22Rv1 (cell line): ENCODE results near the gene RFT1.

Source experiments
- ZFX ChIP-seq: fragments of 450-650 bp; IDR thresholded peaks from 2 replicates; pipeline ENCODE4 v1.6.1; 2017; ENCODE audit warnings: antibody characterized with exemption, borderline replicate concordance
- TF ChIP-seq, protein P1 (sequence below): fragments of 450-650 bp; IDR thresholded peaks from 2 replicates; pipeline ENCODE4 v1.5.1; 2017; ENCODE audit warnings: mild to moderate bottlenecking

DNA sequence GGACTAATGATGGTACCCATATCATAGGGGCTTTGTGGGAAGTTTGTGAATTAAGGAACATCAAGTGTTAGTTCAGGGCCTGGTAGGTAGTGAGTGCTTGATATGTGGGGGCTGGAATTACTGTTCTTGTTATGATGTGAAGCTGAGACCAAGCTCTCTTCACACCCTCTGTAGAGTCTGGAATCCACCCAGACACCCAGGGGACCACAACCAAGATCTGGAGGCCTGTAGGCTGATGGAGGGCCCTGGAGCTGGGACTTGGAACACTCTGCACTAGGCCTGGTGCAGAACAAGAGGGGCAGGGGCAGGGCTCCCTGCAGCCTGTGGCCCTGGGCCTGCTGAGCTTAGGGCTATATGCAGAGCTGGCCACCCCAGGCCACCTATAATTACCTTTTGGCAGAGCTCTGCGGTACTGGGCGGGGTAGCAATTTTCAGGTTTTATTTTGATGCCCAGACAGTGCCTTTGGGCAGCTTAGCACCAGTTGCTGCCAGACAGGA lies 17.7 kb upstream of the RFT1 start:
- TF ChIP-seq, protein P1, sequence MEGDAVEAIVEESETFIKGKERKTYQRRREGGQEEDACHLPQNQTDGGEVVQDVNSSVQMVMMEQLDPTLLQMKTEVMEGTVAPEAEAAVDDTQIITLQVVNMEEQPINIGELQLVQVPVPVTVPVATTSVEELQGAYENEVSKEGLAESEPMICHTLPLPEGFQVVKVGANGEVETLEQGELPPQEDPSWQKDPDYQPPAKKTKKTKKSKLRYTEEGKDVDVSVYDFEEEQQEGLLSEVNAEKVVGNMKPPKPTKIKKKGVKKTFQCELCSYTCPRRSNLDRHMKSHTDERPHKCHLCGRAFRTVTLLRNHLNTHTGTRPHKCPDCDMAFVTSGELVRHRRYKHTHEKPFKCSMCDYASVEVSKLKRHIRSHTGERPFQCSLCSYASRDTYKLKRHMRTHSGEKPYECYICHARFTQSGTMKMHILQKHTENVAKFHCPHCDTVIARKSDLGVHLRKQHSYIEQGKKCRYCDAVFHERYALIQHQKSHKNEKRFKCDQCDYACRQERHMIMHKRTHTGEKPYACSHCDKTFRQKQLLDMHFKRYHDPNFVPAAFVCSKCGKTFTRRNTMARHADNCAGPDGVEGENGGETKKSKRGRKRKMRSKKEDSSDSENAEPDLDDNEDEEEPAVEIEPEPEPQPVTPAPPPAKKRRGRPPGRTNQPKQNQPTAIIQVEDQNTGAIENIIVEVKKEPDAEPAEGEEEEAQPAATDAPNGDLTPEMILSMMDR, result no peak
- TF ChIP-seq ZFX, result no peak
